ENCODE results near the gene RGR.
A peak's percentile ranks its signal among the peaks of the same experiment; 100 is the strongest.

The RGR gene, protein sequence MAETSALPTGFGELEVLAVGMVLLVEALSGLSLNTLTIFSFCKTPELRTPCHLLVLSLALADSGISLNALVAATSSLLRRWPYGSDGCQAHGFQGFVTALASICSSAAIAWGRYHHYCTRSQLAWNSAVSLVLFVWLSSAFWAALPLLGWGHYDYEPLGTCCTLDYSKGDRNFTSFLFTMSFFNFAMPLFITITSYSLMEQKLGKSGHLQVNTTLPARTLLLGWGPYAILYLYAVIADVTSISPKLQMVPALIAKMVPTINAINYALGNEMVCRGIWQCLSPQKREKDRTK

DNA sequence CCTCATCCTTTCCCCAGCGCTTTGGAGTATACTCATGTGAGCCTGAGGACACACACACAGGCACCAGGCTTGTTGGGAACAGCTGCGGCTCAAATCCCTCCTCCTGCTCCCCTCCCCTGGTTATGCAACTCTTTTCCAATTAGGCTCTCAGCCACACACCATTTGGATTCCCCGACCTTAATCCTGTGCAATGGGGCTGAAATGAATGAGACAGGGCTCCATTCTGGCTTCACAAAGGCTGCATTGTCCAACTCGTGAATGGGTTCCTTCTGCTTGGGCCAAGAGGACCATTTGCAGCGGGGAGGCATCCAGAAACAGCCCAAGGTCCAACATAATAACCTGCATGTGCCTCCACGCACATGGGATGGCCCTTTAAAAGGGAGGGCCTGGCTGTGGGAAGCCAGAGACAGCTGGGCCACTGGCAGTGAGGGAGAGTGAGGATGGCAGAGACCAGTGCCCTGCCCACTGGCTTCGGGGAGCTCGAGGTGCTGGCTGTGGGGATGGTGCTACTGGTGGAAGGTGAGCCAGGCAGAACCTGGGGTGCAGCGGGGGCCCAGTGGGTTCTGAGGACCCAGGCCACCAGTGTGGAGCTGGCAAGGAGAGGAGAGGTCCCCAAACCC is at the start of gene RGR:
RGR (plus strand) TSS at position 403 of the 620 bp plus-strand sequence; CDS start at position 441, 38 bp downstream.
- no peak for DNase-seq

GRCh38 chr10:84196083-84196482 is 48.8 kb upstream of the RGR start:
- DNase-seq = no peak

DNA sequence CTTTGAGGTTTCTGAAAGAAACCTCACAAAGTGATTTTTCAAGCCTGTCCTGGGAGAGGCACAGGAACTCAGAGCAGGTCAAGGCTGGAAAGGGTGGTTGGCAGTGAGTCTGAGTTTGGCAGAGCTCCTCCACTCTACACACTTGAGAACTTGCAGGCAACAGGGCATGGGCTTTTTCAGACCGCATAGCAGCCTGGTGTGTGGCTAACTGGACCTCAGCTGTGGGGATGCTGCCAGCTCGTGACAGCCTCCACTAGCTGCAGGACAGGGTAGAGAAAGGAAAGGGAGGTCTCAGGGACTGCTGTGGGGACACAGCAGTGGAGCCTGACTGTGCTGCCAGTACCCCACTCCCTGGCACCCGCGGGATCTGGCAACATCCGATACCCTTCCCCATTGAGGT is 47.9 kb upstream of the RGR start:
- no peak for DNase-seq

- no peak for DNase-seq
Measured at GRCh38 chr10:84197643-84198042, 47.2 kb upstream of the RGR start.

DNA sequence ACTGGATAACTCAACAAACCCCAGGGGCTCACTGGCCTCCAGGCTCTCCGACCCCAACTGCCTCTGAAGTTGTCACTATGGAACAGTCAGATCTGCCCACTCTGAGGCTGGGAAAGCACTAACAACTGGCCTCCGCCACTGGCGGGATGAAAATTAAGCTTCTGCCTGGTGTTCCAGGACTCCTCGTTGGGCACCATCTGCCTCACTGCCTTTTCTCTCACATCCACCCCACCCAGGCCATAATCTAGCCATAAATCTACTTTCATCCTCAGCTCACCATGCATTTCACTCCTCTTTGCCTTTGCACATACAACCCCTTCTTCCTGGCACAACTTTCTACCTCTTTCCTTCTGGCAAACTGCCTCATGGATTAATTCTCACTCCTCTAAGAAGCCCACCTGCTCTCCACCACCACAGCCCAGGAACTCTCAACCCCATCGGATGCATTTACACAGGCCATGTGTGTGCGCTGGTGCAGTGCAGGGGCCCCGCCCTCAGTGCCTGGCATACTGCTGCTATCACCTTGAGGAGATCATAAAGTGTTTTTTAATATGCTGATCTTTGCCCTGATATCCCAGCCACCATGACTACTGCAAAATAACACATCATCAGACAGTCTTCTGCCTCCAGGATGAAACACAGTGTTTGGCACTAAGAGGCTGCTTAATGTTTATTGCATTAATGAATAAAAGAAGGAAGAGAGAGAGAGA is 46.5 kb upstream of the RGR start:
- no peak for DNase-seq

GRCh38 chr10:84200537-84201243 is 44.2 kb upstream of the RGR start:
- no peak for DNase-seq

GRCh38 chr10:84201244-84201606 is 43.6 kb upstream of the RGR start:
- DNase-seq = no peak

DNA sequence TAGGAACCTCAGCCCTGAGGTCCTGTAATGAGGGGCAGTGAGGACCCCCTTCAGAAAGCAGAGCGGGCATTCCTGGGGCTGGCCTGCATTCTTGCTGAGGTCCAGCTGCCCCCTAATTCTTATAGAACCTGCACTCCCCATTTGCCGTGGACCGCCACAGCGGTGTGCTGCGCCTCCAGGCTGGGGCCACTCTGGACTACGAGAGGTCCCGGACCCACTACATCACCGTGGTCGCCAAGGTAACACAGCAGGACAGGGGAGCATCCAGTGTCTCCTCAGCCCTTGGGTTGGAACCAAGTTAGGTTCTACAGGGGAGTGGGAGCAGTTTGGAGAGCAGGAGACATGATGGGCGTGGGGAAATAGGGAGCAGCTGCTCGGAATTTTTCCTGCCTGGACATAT is 43.2 kb upstream of the RGR start:
- no peak for DNase-seq

GRCh38 chr10:84202349-84202748 is 42.5 kb upstream of the RGR start:
- no peak for DNase-seq

DNA sequence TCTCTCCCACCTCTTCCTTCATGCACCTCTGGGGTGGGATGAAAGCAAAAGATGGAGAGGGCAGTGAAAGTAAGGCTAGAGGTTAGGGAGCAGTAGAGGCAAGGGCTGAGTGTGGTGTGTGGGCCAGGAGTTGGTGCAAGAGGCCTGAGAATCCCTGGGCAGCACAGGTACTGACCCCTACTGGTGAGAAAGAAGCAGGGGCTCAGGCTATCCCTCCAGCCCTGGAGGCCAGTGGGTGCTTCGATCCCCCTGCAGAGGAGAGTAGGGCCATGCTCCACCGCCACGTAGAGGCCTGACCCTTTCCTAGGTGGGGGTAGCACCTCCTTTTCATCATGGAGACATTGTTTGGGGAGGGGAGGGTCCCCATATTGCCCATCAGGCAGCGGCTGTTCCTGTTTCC is 40.7 kb upstream of the RGR start:
- DNase-seq = no peak

- no peak for DNase-seq
Measured at GRCh38 chr10:84204610-84205009, 40.2 kb upstream of the RGR start.

- peak; percentile 29 for DNase-seq
Measured at GRCh38 chr10:84205049-84205852, 39.6 kb upstream of the RGR start.

GRCh38 chr10:84205853-84206525 is 38.9 kb upstream of the RGR start:
- no peak for DNase-seq

GRCh38 chr10:84208023-84208422 is 36.8 kb upstream of the RGR start:
- no peak for DNase-seq

- no peak for DNase-seq
Measured at GRCh38 chr10:84211566-84211965, 33.3 kb upstream of the RGR start.

DNA sequence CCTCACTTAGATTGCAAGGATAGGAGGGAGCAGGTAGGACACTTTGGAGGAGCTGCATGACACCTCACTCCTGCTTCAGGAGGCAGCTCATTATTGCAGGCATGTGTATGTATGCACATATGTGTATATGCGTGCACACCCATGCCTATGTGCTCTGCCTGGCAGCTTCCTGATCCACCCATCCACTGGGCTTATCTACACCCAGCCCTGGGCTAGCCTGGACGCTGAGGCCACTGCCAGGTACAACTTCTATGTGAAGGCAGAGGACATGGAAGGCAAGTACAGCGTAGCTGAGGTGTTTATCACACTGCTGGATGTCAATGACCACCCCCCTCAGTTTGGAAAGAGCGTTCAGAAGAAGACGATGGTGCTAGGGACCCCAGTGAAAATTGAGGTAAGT is 32.8 kb upstream of the RGR start:
- no peak for DNase-seq

DNA sequence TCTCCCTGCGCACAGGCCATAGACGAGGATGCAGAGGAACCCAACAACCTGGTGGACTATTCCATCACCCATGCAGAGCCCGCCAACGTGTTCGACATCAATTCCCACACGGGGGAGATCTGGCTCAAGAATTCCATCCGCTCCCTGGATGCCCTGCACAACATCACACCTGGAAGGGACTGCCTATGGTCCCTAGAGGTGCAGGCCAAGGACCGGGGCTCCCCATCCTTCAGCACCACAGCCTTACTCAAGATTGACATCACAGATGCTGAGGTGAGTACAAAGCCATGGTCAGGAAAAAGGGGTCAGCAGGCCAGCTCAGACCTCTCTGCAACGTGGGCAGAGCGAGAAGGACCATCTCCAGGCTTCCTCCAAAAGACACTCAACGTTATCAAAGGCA is 31.8 kb upstream of the RGR start:
- DNase-seq = no peak

- DNase-seq = no peak
Measured at GRCh38 chr10:84214046-84214572, 30.7 kb upstream of the RGR start.

DNA sequence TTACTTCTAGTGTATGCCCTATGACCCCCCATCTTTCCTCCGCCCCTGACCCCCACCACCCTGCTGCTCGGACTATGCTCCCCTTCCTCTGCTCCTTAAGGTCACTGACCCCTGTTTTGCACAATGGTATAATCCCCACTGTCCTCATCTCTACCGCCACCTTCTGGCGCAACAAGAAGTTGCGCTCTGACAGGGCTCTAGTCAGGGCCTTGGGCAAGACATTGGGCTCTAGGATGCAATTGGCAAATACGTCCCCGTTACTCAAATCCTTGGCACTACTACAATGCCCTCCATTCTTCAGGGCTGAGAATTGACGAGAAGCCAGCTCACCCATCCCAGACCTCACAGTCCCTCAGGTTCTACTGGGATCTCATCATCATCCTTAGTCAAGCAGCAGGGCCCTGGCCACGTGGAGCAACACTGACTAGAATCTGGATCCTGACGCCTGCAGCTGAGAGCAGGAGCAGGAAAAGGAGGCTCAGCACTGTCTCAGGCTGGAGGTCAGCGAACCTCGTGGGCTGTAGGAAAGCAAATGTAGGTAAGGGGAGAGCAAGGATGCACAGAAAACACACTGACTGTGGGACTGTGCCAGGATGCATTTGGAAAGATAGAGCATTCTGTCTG is 30.1 kb upstream of the RGR start:
- no peak for DNase-seq

DNA sequence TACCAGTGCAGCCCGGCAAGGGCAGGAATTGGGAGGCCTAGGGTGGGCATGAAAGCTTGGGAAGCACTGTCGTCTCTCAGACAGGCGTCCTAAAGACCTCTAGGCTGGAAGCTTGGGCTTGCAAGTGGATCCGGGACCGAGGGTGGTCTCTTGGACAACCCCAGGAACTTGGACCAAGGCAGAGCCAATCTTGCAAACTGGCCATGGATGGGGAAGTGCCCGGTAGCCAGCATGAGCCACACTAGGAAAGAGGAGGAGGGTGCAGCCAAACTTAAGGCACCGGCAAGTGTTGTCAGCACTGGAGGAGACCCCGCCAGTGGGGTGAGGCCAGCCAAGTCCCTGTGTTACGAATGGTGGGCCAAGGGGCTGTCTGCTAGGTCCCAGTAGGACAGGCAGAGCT is 28.0 kb upstream of the RGR start:
- DNase-seq = no peak

DNA sequence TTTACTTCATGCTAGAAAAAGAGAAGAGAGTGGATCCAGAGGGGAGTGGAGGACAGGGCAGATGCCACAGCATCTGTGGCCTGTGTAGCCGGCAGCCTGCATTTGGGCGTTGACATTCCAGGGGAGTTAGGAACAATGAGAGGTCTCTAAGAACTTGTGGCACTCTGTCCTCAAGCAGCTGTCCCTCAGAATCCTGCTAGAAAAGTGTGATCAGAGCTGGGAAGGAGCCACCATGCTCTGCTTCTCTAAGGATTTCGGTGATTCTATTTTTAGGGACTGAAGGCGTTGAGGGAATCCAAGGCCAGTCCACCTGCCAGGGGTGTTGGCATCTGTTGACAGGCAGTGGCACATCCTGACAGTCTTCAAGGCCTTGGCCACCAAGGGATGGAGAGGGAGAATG is 27.1 kb upstream of the RGR start:
- DNase-seq = no peak

DNA sequence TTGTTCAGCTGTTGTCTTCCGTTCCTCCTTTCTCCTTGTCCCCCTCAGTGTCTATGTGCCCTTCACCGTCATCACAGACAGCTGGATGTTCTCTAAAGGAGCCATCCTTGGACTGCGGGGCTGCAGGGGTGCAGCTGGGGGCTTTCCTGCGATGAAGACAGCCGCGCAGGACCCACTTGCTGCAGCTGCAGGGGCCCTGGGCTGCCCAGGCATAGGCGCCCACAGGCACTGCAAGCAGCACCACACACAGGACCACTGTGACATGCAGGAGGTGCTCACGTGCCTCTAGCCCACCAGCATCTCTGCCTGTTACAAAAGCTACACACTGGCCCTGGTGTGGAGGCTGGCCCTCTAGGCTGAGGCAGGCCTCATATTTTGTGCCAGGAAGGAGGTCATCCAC is 22.9 kb upstream of the RGR start:
- no peak for DNase-seq
